ENCODE results near the gene NPHP4. TPM values are rescaled to one million over a fixed set of nuclear protein-coding genes. Genes with fewer than 3 reads are reported as not detected.

Gene NPHP4
- total and polyA plus RNA-seq, 2 experiments from 2014 or later = 6.4 to 12.7 TPM

DNA sequence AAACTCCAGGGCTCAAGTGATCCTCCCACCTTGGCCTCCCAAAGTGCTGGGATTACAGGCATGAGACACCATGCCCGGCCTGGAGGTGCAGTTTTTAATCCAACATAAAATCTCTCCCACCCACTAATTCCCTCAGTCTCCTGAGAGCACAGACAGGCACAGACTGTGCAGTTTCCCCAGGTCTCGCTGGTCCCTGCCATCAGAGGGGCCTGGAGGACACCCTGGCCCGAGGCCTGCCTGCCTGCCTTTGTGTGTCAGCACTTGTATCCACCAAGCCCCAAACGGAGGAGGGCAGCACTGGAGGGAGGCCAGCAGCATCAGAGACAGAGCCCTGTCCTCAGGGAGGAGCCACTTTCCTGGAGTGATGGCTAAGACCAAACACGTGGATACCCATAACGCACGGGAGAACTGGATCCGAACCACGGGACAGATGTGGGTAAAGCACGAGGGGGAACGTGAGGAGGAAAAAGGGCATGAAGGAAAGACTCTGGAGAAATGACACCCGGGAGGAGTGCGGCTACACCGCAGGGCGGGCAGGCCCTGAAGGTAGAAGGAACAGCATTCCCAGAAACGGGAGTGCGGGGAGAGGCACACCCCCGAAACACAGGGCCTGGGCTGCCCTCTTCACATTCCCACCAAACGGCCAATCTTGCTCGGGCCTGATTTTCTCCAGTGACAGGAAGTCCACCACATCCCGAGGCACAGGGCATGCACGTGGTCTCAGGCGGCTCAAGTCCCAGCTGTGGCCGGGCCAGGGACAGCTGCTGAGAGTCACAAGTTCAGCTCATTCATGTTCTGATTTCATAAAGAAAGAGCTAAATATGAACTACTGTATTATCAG lies 29.7 kb downstream of the NPHP4 start:
- no peaks in the 10 kb centered on the region for H3K4me1 ChIP-seq (ENCODE audit: low read depth)
- H3K27ac ChIP-seq = no peak overlapping the region
- H3K27me3 ChIP-seq = no peaks in the 10 kb centered on the region
- DNase-seq (ENCODE audit: low read depth in 1 of 2, low spot score in 1 of 2) = no peak
- H3K36me3 ChIP-seq = no peaks in the 10 kb centered on the region
- TF ChIP-seq, protein P1, sequence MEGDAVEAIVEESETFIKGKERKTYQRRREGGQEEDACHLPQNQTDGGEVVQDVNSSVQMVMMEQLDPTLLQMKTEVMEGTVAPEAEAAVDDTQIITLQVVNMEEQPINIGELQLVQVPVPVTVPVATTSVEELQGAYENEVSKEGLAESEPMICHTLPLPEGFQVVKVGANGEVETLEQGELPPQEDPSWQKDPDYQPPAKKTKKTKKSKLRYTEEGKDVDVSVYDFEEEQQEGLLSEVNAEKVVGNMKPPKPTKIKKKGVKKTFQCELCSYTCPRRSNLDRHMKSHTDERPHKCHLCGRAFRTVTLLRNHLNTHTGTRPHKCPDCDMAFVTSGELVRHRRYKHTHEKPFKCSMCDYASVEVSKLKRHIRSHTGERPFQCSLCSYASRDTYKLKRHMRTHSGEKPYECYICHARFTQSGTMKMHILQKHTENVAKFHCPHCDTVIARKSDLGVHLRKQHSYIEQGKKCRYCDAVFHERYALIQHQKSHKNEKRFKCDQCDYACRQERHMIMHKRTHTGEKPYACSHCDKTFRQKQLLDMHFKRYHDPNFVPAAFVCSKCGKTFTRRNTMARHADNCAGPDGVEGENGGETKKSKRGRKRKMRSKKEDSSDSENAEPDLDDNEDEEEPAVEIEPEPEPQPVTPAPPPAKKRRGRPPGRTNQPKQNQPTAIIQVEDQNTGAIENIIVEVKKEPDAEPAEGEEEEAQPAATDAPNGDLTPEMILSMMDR (IDR thresholded peaks at IDR 0.05; ENCODE audit: low read depth, low read length) = no peak
- H3K9me3 ChIP-seq (ENCODE audit: low read depth) = no peaks in the 10 kb centered on the region
- no peak overlapping the region for H3K4me3 ChIP-seq

DNA sequence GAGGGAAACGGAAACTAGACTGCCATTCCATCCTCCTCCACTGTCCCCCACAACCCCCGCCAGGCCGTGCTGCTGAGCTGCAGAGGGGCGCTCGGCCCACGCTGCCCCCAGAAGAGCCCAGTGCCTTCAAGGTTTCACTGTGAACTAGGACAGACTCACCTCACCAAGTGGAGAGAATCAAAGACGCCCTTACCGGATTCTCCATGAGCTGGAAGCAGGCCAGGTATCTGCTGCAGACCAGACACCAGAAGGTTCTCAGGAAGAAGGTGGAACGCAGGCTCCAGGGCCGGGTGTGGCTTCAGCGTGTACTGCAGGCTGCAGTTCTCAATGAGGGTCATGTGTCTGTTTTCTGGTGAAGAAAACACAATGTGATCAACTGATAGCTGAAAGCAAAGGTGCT lies 30.6 kb downstream of the NPHP4 start:
- TF ChIP-seq, protein P1 (IDR thresholded peaks at IDR 0.05; ENCODE audit: low read depth, low read length) = no peak
- H3K4me1 ChIP-seq (ENCODE audit: low read depth) = no peaks in the 10 kb centered on the region
- no peak for DNase-seq (ENCODE audit: low read depth in 1 of 2, low spot score in 1 of 2)
- H3K27ac ChIP-seq = no peak overlapping the region
- no peaks in the 10 kb centered on the region for H3K36me3 ChIP-seq
- H3K4me3 ChIP-seq = no peak overlapping the region
- no peaks in the 10 kb centered on the region for H3K9me3 ChIP-seq (ENCODE audit: low read depth)
- no peaks in the 10 kb centered on the region for H3K27me3 ChIP-seq

DNA sequence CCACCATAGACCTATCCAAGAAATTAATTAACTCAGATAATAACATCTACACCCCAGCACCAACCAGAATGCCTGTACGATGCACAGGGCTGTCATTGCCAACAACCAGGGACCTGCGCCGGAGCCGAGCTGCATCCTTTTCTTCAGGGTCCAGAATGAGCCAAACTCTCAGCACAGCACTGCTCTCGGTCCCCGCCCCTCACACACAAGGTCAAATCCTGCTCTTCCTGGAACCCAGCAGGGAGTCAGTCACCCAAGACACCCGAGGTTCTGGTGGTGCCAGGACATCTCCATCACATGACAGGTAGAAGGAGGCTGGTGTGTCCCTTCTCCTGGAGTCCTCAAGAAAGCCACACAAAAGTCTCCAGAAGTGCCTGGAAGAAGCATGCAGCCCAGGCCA lies 31.9 kb downstream of the NPHP4 start:
- no peaks in the 10 kb centered on the region for H3K9me3 ChIP-seq (ENCODE audit: low read depth)
- H3K27me3 ChIP-seq = no peaks in the 10 kb centered on the region
- no peaks in the 10 kb centered on the region for H3K4me1 ChIP-seq (ENCODE audit: low read depth)
- TF ChIP-seq, protein P1 (IDR thresholded peaks at IDR 0.05; ENCODE audit: low read depth, low read length) = no peak
- DNase-seq (ENCODE audit: low read depth in 1 of 2, low spot score in 1 of 2) = no peak
- H3K4me3 ChIP-seq = no peak overlapping the region
- no peak overlapping the region for H3K27ac ChIP-seq
- no peaks in the 10 kb centered on the region for H3K36me3 ChIP-seq

DNA sequence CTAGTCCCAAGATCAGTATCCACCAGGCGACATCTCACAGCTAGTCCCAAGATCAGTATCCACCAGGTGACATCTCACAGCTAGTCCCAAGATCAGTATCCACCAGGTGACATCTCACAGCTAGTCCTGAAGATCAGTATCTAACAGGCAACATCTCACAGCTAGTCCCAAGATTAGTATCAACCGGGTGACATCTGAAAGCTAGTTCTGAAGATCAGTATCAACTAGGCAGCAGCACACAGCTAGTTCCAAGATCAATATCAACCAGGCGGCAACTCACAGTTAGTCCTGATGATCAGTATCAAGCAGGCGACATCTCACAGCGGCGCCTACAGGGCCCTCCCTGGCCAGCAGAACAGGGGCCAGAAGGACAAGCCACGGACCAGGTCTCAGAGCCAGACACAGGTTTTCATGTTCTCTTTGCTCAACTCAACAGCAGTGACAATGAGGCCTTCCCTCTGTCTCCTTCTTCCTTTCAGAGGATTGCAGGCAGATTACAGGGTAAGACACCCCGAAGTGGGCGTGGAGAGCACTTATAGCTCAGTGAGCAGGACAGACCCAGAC lies 32.5 kb downstream of the NPHP4 start:
- Histone ChIP-seq H3K27ac (no peak overlapping the region), H3K4me1 (ENCODE audit: low read depth) (no peaks in the 10 kb centered on the region), H3K36me3 (no peaks in the 10 kb centered on the region), H3K27me3 (no peaks in the 10 kb centered on the region), H3K9me3 (ENCODE audit: low read depth) (no peaks in the 10 kb centered on the region), H3K4me3 (no peak overlapping the region)
- no peak for DNase-seq (ENCODE audit: low read depth in 1 of 2, low spot score in 1 of 2)
- TF ChIP-seq, protein P1 (IDR thresholded peaks at IDR 0.05; ENCODE audit: low read depth, low read length) = no peak

DNA sequence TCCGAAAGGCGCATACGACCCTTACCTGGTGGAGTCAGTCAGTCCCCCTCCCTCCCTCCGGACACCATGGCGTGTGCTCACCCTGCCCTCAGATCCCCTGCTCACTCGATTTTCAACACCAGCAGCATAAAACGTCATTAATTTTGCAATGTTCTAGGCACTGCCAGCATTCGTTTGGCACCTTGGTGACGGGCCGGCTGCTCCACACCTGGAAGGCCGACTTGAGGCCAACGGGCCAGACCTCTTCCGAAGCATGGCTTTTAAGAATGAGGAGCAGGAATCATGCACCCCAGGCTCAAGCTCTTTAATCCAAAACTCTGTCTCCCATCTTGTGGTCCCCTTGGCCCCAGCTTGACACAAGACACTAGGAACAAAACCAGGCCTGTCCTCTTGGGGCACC lies 33.1 kb downstream of the NPHP4 start:
- Histone ChIP-seq H3K4me1 (ENCODE audit: low read depth) (no peaks in the 10 kb centered on the region), H3K36me3 (no peaks in the 10 kb centered on the region), H3K27ac (no peak overlapping the region), H3K9me3 (ENCODE audit: low read depth) (no peaks in the 10 kb centered on the region), H3K27me3 (no peaks in the 10 kb centered on the region), H3K4me3 (no peak overlapping the region)
- no peak for DNase-seq (ENCODE audit: low read depth in 1 of 2, low spot score in 1 of 2)
- TF ChIP-seq, protein P1 (IDR thresholded peaks at IDR 0.05; ENCODE audit: low read depth, low read length) = no peak

All from cardiac muscle cell (in vitro differentiated cells and primary cell).